Measurements from ENCODE around the gene MYZAP.

MYZAP gene

DNA sequence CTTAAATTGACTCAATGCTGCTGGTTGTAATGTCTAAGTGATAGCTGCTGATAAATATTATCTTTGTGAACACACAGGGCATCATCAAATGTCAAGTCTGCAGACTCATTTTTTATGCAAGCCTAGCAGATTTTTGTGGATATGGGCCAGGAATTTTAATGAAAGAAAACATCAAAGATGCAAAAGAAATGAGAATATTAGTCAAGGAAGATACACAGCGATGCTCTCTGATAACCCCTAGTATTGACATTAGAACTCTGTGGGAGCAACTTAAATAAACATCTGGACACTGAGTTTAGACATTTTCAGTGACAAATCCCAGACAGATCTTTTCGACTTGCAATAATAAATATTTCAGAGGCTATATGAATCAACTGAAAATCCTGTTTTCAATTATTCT lies 143.2 kb downstream of the MYZAP start:
- no peak for DNase-seq (ENCODE audit: low read depth in 1 of 2, low spot score in 1 of 2)
- Histone ChIP-seq H3K27me3 (ENCODE audit: insufficient read depth, poor library complexity, severe bottlenecking) (no peaks in the 10 kb centered on the region), H3K4me3 (replicated peaks; ENCODE audit: insufficient read depth, low read length) (no peak overlapping the region), H3K27ac (replicated peaks) (no peak overlapping the region)
- TF ChIP-seq GABPA (IDR thresholded peaks at IDR 0.05; ENCODE audit: low read depth) (no peak), POLR2AphosphoS5 (IDR thresholded peaks at IDR 0.05; ENCODE audit: low read depth) (no peak), SPI1 (IDR thresholded peaks at IDR 0.05; ENCODE audit: borderline replicate concordance, low read depth) (no peak)
- TF ChIP-seq, protein P1, sequence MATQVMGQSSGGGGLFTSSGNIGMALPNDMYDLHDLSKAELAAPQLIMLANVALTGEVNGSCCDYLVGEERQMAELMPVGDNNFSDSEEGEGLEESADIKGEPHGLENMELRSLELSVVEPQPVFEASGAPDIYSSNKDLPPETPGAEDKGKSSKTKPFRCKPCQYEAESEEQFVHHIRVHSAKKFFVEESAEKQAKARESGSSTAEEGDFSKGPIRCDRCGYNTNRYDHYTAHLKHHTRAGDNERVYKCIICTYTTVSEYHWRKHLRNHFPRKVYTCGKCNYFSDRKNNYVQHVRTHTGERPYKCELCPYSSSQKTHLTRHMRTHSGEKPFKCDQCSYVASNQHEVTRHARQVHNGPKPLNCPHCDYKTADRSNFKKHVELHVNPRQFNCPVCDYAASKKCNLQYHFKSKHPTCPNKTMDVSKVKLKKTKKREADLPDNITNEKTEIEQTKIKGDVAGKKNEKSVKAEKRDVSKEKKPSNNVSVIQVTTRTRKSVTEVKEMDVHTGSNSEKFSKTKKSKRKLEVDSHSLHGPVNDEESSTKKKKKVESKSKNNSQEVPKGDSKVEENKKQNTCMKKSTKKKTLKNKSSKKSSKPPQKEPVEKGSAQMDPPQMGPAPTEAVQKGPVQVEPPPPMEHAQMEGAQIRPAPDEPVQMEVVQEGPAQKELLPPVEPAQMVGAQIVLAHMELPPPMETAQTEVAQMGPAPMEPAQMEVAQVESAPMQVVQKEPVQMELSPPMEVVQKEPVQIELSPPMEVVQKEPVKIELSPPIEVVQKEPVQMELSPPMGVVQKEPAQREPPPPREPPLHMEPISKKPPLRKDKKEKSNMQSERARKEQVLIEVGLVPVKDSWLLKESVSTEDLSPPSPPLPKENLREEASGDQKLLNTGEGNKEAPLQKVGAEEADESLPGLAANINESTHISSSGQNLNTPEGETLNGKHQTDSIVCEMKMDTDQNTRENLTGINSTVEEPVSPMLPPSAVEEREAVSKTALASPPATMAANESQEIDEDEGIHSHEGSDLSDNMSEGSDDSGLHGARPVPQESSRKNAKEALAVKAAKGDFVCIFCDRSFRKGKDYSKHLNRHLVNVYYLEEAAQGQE (IDR thresholded peaks at IDR 0.05; ENCODE audit: insufficient replicate concordance, low read depth) = no peak
- TF ChIP-seq, protein P2, sequence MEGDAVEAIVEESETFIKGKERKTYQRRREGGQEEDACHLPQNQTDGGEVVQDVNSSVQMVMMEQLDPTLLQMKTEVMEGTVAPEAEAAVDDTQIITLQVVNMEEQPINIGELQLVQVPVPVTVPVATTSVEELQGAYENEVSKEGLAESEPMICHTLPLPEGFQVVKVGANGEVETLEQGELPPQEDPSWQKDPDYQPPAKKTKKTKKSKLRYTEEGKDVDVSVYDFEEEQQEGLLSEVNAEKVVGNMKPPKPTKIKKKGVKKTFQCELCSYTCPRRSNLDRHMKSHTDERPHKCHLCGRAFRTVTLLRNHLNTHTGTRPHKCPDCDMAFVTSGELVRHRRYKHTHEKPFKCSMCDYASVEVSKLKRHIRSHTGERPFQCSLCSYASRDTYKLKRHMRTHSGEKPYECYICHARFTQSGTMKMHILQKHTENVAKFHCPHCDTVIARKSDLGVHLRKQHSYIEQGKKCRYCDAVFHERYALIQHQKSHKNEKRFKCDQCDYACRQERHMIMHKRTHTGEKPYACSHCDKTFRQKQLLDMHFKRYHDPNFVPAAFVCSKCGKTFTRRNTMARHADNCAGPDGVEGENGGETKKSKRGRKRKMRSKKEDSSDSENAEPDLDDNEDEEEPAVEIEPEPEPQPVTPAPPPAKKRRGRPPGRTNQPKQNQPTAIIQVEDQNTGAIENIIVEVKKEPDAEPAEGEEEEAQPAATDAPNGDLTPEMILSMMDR (IDR thresholded peaks at IDR 0.05; ENCODE audit: insufficient read depth, low read length) = no peak

All from HL-60 (cell line).